Small intestine (tissue), 7 donors: ENCODE data around the gene LAMC3. TPM values are rescaled to one million over a fixed set of nuclear protein-coding genes. Genes with fewer than 3 reads are reported as not detected.
"Not testable (repeated sequence)": the region's sequence is repeated elsewhere in the genome, so short reads cannot be mapped to it uniquely, and the experiment has no call there.

Experiments
- DNase-seq, 2 donors: peaks; one replicate each; pipeline versions ENCODE4 v3.0.0 to v3.0.0-alpha.2; 2013
- FAIRE-seq: peaks from 2 replicates; lab custom pipeline; 2012; peaks lifted over from hg19 to GRCh38; lab: Jason Lieb, UNC
- H3K27ac ChIP-seq, 3 donors: one replicate each; pipeline ENCODE4 v1.5.1; 2013; ENCODE audit warnings: low read length in 2 of 3, mild to moderate bottlenecking in 2 of 3, control low read depth in 1 of 3, inconsistent platforms in 1 of 3, low read depth in 1 of 3, moderate library complexity in 1 of 3
- H3K27me3 ChIP-seq, 3 donors: one replicate each; pipeline ENCODE4 v1.6.1; 2013; ENCODE audit warnings: low read length in 3 of 3, inconsistent platforms in 1 of 3; ENCODE audit not compliant: control insufficient read depth in 3 of 3, insufficient read depth in 3 of 3
- H3K36me3 ChIP-seq, 3 donors: one replicate each; pipeline ENCODE4 v1.6.1; 2013; ENCODE audit warnings: low read length in 3 of 3, inconsistent platforms in 1 of 3, low read depth in 1 of 3, mild to moderate bottlenecking in 1 of 3, moderate library complexity in 1 of 3; ENCODE audit not compliant: control insufficient read depth in 3 of 3, insufficient read depth in 2 of 3
- H3K4me1 ChIP-seq, 3 donors: one replicate each; pipeline ENCODE4 v1.6.1; 2013; ENCODE audit warnings: low read length in 2 of 3, inconsistent platforms in 1 of 3, low read depth in 1 of 3, mild to moderate bottlenecking in 1 of 3, moderate library complexity in 1 of 3; ENCODE audit not compliant: control insufficient read depth in 3 of 3, insufficient read depth in 2 of 3
- H3K4me3 ChIP-seq, 3 donors: one replicate each; pipeline ENCODE4 v1.5.1; 2013; ENCODE audit warnings: low read length in 3 of 3, control low read depth in 1 of 3, inconsistent platforms in 1 of 3, low read depth in 1 of 3, mild to moderate bottlenecking in 1 of 3, moderate library complexity in 1 of 3
- H3K9me3 ChIP-seq, 2 donors: one replicate each; pipeline ENCODE4 v1.6.1; 2013; ENCODE audit warnings: low read depth in 1 of 2, low read length in 1 of 2; ENCODE audit not compliant: control insufficient read depth in 2 of 2, insufficient read depth in 1 of 2
- WGBS, 3 donors: extraction: QIAGEN DNeasy Blood & Tissue Kit; methylation state at CpG; one replicate each; pipeline ENCODE4 v1.1.7; 2013; 5-methylcytosine and 5-hydroxymethylcytosine counted together
- polyA plus RNA-seq, 4 donors: library from polyadenylated mRNA; stranded (reverse) in 3 of 4; unstranded in 1 of 4; fragments of 200-250 nt in 3 of 4; fragments of 120-200 nt in 1 of 4; gene quantifications; one replicate each; pipeline versions ENCODE4 v1.2.1 to v1.2.3, GENCODE V29; 2013
- donor health status: healthy with polysubstance abuse.
- donor health status: control.
- donor health status: control.
- donor health status: Bipolar disorder and iron deficiency.
- donor health status: healthy.

LAMC3 gene
- polyA plus RNA-seq, 4 donors: 0.25 to 0.44 TPM; not detected in 2

- no peak overlapping the region for H3K4me3 ChIP-seq
These were observed 88.9 kb downstream of the LAMC3 start for GRCh38 chr9:131097948-131098278.

GRCh38 chr9:131098391-131099101 lies 89.6 kb downstream of the LAMC3 start:
- H3K27me3 ChIP-seq: peaks cover 0 to 44% (median 18%) of the 10 kb centered on the region in 3 donors
- no peak for DNase-seq
- 78 to 85% (median 83%) methylated on average over 11 to 13 of the region's 13 CpGs for WGBS, 3 donors
- H3K27ac ChIP-seq: no peak overlapping the region
- FAIRE-seq: no peak
- H3K9me3 ChIP-seq: no peaks in the 10 kb centered on the region
- H3K4me3 ChIP-seq: no peak overlapping the region
- H3K36me3 ChIP-seq: no peaks in the 10 kb centered on the region
- no peaks in the 10 kb centered on the region for H3K4me1 ChIP-seq

More at GRCh38 chr9:131097948-131098278, 88.9 kb downstream of the LAMC3 start:
- DNase-seq: no peak
- H3K9me3 ChIP-seq: no peaks in the 10 kb centered on the region
- no peaks in the 10 kb centered on the region for H3K4me1 ChIP-seq
- H3K27ac ChIP-seq: no peak overlapping the region
- FAIRE-seq: no peak
- H3K27me3 ChIP-seq: peaks cover 0 to 46% (median 18%) of the 10 kb centered on the region in 3 donors
- 80 to 82% (median 80%) methylated on average over 8 of the region's 8 CpGs for WGBS, 3 donors
- no peaks in the 10 kb centered on the region for H3K36me3 ChIP-seq

GRCh38 chr9:131099102-131099606 lies 90.2 kb downstream of the LAMC3 start:
- H3K9me3 ChIP-seq: no peaks in the 10 kb centered on the region
- H3K27me3 ChIP-seq: peaks cover 0 to 38% (median 18%) of the 10 kb centered on the region in 3 donors
- H3K36me3 ChIP-seq: no peaks in the 10 kb centered on the region
- no peak for FAIRE-seq
- no peak overlapping the region for H3K4me3 ChIP-seq
- WGBS, 3 donors: 78 to 80% (median 79%) methylated on average over 8 of the region's 8 CpGs
- no peak for DNase-seq
- no peak overlapping the region for H3K27ac ChIP-seq
- no peaks in the 10 kb centered on the region for H3K4me1 ChIP-seq

- not testable (repeated sequence) for H3K27ac ChIP-seq, FAIRE-seq, H3K9me3 ChIP-seq, H3K4me1 ChIP-seq, H3K36me3 ChIP-seq, DNase-seq, H3K4me3 ChIP-seq
- peaks cover 0 to 31% (median 14%) of the 10 kb centered on the region in 3 donors for H3K27me3 ChIP-seq
- 81 to 92% (median 91%) methylated on average over 8 of the region's 8 CpGs for WGBS, 3 donors
These were observed 90.9 kb downstream of the LAMC3 start for GRCh38 chr9:131099845-131100244.

- WGBS, 3 donors: 79 to 83% (median 81%) methylated on average over 9 of the region's 9 CpGs
- peaks cover 0 to 26% (median 12%) of the 10 kb centered on the region in 3 donors for H3K27me3 ChIP-seq
- no peaks in the 10 kb centered on the region for H3K36me3 ChIP-seq
- H3K4me3 ChIP-seq: no peak overlapping the region
- FAIRE-seq (no peak), DNase-seq (no peak)
- H3K27ac ChIP-seq: no peak overlapping the region
- H3K4me1 ChIP-seq: no peaks in the 10 kb centered on the region
- no peaks in the 10 kb centered on the region for H3K9me3 ChIP-seq
These were observed 91.5 kb downstream of the LAMC3 start for GRCh38 chr9:131100445-131100844.

GRCh38 chr9:131101207-131101964 lies 92.4 kb downstream of the LAMC3 start:
- peaks cover 0 to 18% (median 9%) of the 10 kb centered on the region in 3 donors for H3K27me3 ChIP-seq
- DNase-seq (no peak), FAIRE-seq (no peak)
- no peaks in the 10 kb centered on the region for H3K4me1 ChIP-seq
- no peaks in the 10 kb centered on the region for H3K36me3 ChIP-seq
- no peak overlapping the region for H3K4me3 ChIP-seq
- H3K9me3 ChIP-seq: no peaks in the 10 kb centered on the region
- no peak overlapping the region for H3K27ac ChIP-seq
- whole genome bisulfite sequencing, 3 donors: 81 to 85% (median 81%) methylated on average over 11 of the region's 11 CpGs

- H3K27me3 ChIP-seq: peaks cover 0 to 3% (median 0%) of the 10 kb centered on the region in 3 donors
- H3K9me3 ChIP-seq: no peaks in the 10 kb centered on the region
- no peak overlapping the region for H3K27ac ChIP-seq
- no peaks in the 10 kb centered on the region for H3K36me3 ChIP-seq
- no peaks in the 10 kb centered on the region for H3K4me1 ChIP-seq
- WGBS, 3 donors: 76 to 91% (median 88%) methylated on average over 9 of the region's 9 CpGs
- FAIRE-seq (no peak), DNase-seq (no peak)
- no peak overlapping the region for H3K4me3 ChIP-seq
These were observed 94.0 kb downstream of the LAMC3 start for GRCh38 chr9:131103024-131103423.

- H3K27ac ChIP-seq: no peak overlapping the region
- 89 to 91% (median 91%) methylated on average over 3 of the region's 3 CpGs for WGBS, 3 donors
- DNase-seq (no peak), FAIRE-seq (no peak)
- H3K9me3 ChIP-seq: no peaks in the 10 kb centered on the region
- H3K27me3 ChIP-seq: no peaks in the 10 kb centered on the region
- no peaks in the 10 kb centered on the region for H3K4me1 ChIP-seq
- no peaks in the 10 kb centered on the region for H3K36me3 ChIP-seq
- H3K4me3 ChIP-seq: no peak overlapping the region
These were observed 94.6 kb downstream of the LAMC3 start for GRCh38 chr9:131103535-131103934.
